RWPE2 (cell line): ENCODE measurements around the gene CAP1.

Source experiments
- ATAC-seq: fragments of 200-7000 bp; cut with Tn5 transposase; 3 replicates; pipeline ENCODE4 v1.9.1; 2021; ENCODE audit warnings: low read depth
- DNase-seq: peaks from one replicate; pipeline ENCODE4 v3.0.0-alpha.2; 2020; ENCODE audit warnings: low spot score
- H3K27ac ChIP-seq: fragments of 450-650 bp; 2 replicates; pipeline ENCODE4 v1.5.1; 2017; ENCODE audit warnings: mild to moderate bottlenecking; ENCODE audit not compliant: poor library complexity, severe bottlenecking
- H3K27me3 ChIP-seq: fragments of 250-450 bp; sonication (Bioruptor Pico); 2 replicates; pipeline ENCODE4 v1.5.1; 2021; ENCODE audit warnings: mild to moderate bottlenecking, moderate library complexity; ENCODE audit not compliant: insufficient read depth, poor library complexity, severe bottlenecking
- H3K36me3 ChIP-seq: fragments of 250-450 bp; sonication (Bioruptor Pico); 2 replicates; pipeline ENCODE4 v1.5.1; 2020; ENCODE audit warnings: low read depth, mild to moderate bottlenecking, moderate library complexity
- H3K4me1 ChIP-seq: fragments of 250-450 bp; sonication (Bioruptor Pico); 2 replicates; pipeline ENCODE4 v1.5.1; 2021; ENCODE audit warnings: mild to moderate bottlenecking, moderate library complexity; ENCODE audit not compliant: insufficient read depth, poor library complexity, severe bottlenecking
- H3K4me3 ChIP-seq: fragments of 250-450 bp; sonication (Bioruptor Pico); 2 replicates; pipeline ENCODE4 v1.5.1; 2021; ENCODE audit warnings: mild to moderate bottlenecking, moderate library complexity; ENCODE audit not compliant: severe bottlenecking
- H3K9me3 ChIP-seq: fragments of 250-450 bp; sonication (Bioruptor Pico); 2 replicates; pipeline ENCODE4 v1.5.1; 2021; ENCODE audit warnings: mild to moderate bottlenecking, moderate library complexity; ENCODE audit not compliant: severe bottlenecking
- TF ChIP-seq, protein P1 (sequence below): fragments of 450-650 bp; IDR thresholded peaks from one replicate; pipeline ENCODE4 v1.5.1; 2017; ENCODE audit warnings: mild to moderate bottlenecking, moderate library complexity; ENCODE audit not compliant: poor library complexity, severe bottlenecking

The CAP1 gene

DNA sequence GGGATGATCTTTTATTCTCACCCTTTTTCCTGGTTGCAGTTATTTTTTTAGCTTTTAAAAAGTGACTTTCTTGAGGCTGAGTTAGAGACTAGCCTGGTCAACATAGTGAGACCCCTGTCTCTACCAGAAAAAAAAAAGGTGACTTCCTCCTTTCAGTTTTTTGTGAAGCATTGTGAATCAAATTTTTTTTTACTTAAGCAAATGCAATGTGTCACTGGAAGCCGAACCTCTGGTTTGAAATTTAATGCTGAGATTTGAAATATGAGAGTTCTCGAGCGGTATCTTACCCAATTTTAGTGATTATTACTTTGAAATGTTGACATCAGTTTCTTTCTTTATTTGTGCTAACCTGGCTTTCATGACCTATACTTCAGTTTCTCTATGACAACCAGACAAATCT, 3.6 kb downstream of the CAP1 start:
- ATAC-seq, result no peak
- TF ChIP-seq, protein P1, sequence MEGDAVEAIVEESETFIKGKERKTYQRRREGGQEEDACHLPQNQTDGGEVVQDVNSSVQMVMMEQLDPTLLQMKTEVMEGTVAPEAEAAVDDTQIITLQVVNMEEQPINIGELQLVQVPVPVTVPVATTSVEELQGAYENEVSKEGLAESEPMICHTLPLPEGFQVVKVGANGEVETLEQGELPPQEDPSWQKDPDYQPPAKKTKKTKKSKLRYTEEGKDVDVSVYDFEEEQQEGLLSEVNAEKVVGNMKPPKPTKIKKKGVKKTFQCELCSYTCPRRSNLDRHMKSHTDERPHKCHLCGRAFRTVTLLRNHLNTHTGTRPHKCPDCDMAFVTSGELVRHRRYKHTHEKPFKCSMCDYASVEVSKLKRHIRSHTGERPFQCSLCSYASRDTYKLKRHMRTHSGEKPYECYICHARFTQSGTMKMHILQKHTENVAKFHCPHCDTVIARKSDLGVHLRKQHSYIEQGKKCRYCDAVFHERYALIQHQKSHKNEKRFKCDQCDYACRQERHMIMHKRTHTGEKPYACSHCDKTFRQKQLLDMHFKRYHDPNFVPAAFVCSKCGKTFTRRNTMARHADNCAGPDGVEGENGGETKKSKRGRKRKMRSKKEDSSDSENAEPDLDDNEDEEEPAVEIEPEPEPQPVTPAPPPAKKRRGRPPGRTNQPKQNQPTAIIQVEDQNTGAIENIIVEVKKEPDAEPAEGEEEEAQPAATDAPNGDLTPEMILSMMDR, result no peak
- H3K4me3 ChIP-seq, result no peak overlapping the region
- no peak overlapping the region for H3K27ac ChIP-seq
- peaks cover 73% of the 10 kb centered on the region for H3K36me3 ChIP-seq
- no peak for DNase-seq
- no peaks in the 10 kb centered on the region for H3K27me3 ChIP-seq
- no peaks in the 10 kb centered on the region for H3K9me3 ChIP-seq
- H3K4me1 ChIP-seq, result peaks cover 19% of the 10 kb centered on the region

DNA sequence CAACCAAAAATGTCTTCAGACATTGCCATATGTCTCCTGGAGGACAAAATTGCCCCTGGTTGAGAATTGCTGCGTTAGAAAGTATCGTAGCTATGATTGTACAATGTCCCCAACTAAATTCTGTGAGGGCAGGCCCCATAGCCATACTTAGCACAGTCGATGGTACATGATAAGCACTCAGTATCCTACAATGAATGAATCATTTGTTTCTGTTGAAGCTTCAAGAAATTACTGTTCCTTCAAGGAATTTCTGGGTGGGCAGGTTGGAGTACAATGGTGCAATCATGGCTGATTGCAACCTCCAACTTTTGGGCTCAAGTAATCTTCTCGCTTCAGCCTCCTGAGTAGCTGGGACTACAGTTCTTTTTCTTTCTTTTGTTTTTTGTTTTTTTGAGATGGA, 4.7 kb downstream of the CAP1 start:
- H3K4me3 ChIP-seq, result no peak overlapping the region
- no peak for ATAC-seq
- no peaks in the 10 kb centered on the region for H3K27me3 ChIP-seq
- peaks cover 20% of the 10 kb centered on the region for H3K4me1 ChIP-seq
- H3K27ac ChIP-seq, result no peak overlapping the region
- TF ChIP-seq, protein P1, result no peak
- no peak for DNase-seq
- peaks cover 78% of the 10 kb centered on the region for H3K36me3 ChIP-seq
- no peaks in the 10 kb centered on the region for H3K9me3 ChIP-seq

DNA sequence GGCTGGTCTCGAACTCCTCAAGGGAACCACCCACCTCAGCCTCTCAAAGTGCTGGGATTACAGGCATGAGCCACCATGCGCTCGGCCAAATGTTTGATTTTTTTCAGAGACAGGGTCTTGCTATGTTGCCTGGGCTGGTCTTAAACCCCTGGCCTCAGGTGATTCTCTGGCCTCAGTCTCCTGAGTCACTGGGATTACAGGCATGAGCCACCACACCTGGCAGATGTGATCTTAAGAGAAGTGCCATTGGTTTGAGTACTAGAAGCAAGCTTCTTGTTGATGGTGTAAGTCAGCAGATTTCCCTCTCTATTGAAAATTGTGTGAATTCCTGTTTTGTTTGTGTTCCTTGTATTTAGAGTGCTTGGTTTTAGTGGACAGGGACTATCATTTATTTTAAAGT, 5.2 kb downstream of the CAP1 start:
- TF ChIP-seq, protein P1, result no peak
- no peaks in the 10 kb centered on the region for H3K9me3 ChIP-seq
- peaks cover 20% of the 10 kb centered on the region for H3K4me1 ChIP-seq
- DNase-seq (no peak), ATAC-seq (no peak)
- H3K27ac ChIP-seq, result no peak overlapping the region
- no peak overlapping the region for H3K4me3 ChIP-seq
- no peaks in the 10 kb centered on the region for H3K27me3 ChIP-seq
- peaks cover 83% of the 10 kb centered on the region for H3K36me3 ChIP-seq

DNA sequence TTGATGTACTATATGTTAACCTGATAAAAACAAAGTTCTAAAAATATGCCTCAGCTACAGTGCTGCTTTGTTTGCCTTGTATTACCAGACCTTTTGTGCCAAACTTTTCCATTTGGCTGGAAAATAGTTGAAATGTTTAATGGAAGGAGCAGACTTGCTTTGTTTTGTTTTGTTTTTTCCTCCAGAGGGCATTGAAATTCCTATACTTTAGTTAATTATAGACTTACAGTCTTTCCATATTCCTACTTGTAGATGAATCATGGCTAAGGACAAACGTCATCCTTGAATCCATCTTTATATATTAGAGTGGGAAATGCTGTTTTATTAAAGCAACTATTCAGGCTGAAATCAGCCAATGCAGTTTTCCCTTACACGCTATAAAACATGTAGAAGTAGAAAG, 6.7 kb downstream of the CAP1 start:
- no peak overlapping the region for H3K4me3 ChIP-seq
- no peak for ATAC-seq
- H3K36me3 ChIP-seq, result peaks cover 85% of the 10 kb centered on the region
- H3K4me1 ChIP-seq, result peaks cover 12% of the 10 kb centered on the region
- H3K9me3 ChIP-seq, result no peaks in the 10 kb centered on the region
- TF ChIP-seq, protein P1, result no peak
- DNase-seq, result no peak
- no peak overlapping the region for H3K27ac ChIP-seq
- H3K27me3 ChIP-seq, result no peaks in the 10 kb centered on the region

DNA sequence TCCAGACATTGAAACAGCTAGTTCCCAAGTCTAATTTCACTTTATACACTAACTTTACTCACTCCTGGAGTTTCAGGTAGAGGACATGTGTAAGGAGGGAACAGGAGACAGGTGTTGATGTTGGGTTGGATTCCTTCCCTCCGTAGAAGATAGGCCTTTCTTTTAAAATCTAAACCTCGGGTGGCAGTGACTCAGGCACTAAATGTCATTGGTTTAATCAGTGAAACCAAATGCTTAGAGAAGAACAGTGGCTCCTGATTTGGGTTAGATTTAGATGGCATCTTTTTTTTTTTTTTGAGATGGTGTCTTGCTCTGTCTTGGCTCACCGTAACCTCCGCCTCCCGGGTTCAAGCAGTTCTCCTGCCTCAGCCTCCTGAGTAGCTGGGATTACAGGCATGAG, 7.2 kb downstream of the CAP1 start:
- no peak overlapping the region for H3K4me3 ChIP-seq
- H3K9me3 ChIP-seq, result no peaks in the 10 kb centered on the region
- H3K27me3 ChIP-seq, result no peaks in the 10 kb centered on the region
- peaks cover 8% of the 10 kb centered on the region for H3K4me1 ChIP-seq
- TF ChIP-seq, protein P1, result no peak
- DNase-seq, result no peak
- no peak for ATAC-seq
- no peak overlapping the region for H3K27ac ChIP-seq
- peaks cover 84% of the 10 kb centered on the region for H3K36me3 ChIP-seq
